Caki2 (cell line): ENCODE results near the gene GJC3. TPM values are rescaled to one million over a fixed set of nuclear protein-coding genes. Genes with fewer than 3 reads are reported as not detected.
"Not testable (repeated sequence)": the region's sequence is repeated elsewhere in the genome, so short reads cannot be mapped to it uniquely, and the experiment has no call there.

ENCODE experiments used
- DNase-seq: peaks from one replicate; pipeline ENCODE4 v3.0.0-alpha.2; 2015; ENCODE audit warnings: low read depth
- in situ Hi-C: cut with HindIII; loops from 2 replicates; pipeline ENCODE4 v1.10.0; 2016; ENCODE audit warnings: low sequenced_read_pairs, low pct_unique_long_range_greater_than_20kb, mixed read lengths
- total RNA-seq: library from RNA; depleted of rRNA; stranded (reverse); fragments of >200 nt; shearing (Covaris generic); gene quantifications from 2 replicates; pipeline ENCODE4 v1.2.3, GENCODE V29; 2014; ENCODE audit warnings: low replicate concordance; rRNA removed

The GJC3 gene, protein sequence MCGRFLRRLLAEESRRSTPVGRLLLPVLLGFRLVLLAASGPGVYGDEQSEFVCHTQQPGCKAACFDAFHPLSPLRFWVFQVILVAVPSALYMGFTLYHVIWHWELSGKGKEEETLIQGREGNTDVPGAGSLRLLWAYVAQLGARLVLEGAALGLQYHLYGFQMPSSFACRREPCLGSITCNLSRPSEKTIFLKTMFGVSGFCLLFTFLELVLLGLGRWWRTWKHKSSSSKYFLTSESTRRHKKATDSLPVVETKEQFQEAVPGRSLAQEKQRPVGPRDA
- total RNA-seq = not detected in 2 replicates

DNA sequence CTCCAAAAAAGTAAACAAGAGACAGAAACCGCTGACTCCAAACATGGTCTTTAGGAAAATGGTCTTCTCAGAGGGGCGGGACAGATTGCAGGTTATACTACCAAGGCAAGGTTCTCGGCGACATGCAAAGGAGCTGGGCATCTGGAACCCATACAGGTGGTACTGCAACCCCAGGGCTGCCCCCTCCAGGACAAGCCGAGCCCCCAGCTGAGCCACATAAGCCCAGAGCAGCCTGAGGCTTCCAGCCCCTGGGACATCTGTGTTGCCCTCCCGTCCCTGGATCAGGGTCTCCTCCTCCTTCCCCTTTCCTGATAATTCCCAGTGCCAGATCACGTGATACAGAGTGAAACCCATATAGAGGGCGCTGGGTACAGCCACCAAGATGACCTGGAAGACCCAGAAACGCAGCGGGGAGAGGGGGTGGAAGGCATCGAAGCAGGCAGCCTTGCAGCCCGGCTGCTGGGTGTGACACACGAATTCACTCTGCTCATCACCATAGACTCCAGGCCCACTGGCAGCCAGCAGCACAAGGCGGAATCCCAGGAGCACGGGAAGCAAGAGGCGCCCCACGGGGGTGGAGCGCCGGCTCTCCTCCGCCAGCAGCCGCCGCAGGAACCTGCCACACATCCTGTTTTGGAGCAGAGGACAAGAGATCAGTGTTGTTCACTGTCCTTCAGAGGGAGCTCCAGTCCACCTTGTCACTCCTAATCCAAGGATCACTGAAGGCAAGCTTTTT is at the start of gene GJC3:
Gene GJC3 (minus strand): TSS at position 627 of the 736 bp plus-strand sequence. CDS start 0 bp downstream, at position 627.
- in situ Hi-C loops = no loop called here
- DNase-seq = peak; percentile 56

DNA sequence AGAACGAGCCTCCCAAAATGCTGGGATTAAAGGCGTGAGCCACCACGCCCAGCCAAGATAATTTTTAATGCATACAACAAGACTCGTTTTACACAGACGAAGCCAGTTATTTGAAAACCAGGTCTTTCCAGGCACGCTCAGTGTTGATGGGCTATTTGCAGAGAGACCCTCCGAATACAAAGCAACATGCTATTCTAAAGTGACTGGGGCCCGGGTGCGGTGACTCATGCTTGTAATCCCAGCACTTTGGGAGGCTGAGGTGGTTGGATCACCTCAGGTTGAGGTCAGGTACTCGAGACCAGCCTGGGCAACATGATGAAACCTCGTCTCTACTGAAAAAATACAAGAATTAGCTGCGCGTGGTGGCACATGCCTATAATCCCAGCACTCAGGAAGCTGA is 47.2 kb upstream of the GJC3 start:
- no peak for DNase-seq
- in situ Hi-C loops = no loop called here

DNA sequence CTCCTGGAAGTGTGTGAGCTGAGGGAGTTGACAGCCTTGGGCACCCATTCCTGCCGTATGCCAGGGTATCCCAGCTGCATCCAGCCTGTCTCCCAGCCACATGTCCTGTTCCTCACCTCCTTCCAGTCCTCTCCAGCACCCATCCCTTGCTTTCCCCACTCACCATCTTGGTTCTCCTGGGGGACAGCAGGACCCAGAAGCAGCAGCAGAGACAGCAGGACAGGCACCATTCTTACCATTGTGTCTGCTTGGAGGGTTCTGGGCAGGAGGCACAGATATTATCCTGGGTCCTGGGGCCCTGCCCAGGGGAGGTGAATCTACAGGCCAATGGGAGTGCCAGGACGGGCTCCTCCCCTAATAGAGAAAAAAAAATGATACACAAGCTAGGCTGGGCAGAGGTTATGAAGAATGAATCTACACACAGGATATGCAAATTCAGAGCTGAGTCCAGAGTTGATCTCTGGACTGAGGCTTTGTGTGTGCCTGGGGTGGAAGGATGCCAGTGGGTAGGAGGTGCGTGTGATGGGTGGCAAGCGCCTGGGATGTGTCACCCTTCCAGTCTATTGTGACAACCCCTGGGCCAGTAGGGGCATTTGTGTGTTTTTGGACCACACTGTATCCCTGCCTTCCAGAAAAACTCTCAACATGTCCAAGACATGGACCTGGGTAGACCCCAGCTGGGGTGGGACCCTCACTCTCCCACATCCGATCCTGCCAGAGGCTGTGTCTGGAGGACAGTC is 46.5 kb upstream of the GJC3 start, which contains the start of gene AZGP1:
Gene AZGP1 (minus strand): TSS at position 250 of the 740 bp plus-strand sequence. CDS start 11 bp downstream, at position 239.
- in situ Hi-C loops = no loop called here
- DNase-seq = peak; percentile 18

DNA sequence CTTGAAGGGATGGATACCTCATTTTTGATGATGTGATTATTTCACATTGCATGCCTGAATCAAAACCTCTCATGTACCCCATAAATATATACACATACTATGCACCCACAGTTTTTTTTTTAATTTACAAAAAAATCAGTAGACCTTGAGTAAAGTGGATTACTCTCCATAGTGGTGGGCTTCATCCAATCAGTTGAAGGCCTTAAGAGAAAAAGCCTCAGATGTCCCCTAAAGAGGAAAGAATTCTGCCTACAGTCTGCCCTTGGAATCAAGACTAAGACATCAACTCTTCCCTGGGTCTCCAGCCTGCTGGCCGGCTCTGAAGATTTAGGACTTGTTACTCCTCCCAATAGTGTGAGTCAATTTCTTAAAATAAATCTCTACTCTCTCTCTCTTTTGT is 45.3 kb upstream of the GJC3 start:
- in situ Hi-C loops = no loop called here
- DNase-seq = no peak

DNA sequence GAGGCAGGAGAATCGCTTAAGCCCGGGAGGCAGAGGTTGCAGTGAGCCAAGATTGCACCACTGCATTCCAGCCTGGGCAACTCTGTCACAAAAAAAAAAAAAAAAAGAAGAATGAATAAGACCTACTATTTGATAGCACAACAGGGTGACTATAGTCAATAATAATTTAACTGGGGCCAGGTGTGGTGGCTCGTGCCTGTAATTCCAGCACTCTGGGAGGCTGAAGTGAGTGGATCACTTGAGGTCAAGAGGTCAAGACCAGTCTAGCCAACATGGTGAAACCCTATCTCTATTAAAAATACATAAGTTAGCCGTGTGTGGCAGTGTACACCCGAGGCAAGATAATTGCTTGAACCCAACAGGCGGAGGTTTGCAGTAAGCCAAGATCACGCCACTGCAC is 44.4 kb upstream of the GJC3 start:
- in situ Hi-C loops, DNase-seq: not testable (repeated sequence)

DNA sequence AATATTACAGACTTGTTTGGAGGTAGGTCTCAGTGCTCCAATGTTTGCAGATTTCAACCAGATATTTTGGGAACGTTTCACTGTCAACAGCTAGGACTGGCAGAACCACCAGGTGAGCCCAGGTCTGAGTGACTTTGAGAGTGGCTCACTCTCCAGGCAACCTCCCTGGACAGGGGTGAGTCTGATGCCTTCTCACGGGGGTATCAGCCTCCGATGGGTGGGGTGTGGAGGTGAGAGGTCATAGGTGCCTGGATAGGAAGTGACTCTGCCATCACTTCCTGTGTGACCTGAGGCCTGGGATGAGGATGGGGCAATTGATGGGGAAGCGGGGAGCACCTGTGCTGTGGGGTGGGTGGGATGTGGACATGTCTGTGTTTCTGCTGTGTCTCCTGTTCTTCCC is 41.8 kb upstream of the GJC3 start:
- no peak for DNase-seq
- in situ Hi-C loops = no loop called here

DNA sequence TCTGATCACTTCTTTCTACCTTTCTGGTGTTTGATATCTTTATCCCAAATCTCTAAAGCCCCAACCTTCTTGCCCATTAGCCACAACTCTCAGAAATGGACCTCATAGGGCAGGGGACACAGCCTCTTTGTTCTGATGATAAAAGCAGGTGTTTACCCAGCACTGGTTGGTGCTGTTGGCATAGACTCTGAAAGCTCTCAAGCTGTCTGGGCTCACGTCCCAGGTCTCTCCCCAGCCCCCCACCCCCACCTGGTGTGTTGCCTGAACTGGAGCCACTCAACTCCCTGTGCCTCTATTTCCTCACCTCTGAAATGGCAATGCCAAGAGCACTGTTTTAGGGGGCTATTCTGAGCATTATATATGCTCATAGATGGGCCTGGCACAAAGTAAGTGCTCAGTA is 40.4 kb upstream of the GJC3 start:
- DNase-seq, in situ Hi-C loops: not testable (repeated sequence)

DNA sequence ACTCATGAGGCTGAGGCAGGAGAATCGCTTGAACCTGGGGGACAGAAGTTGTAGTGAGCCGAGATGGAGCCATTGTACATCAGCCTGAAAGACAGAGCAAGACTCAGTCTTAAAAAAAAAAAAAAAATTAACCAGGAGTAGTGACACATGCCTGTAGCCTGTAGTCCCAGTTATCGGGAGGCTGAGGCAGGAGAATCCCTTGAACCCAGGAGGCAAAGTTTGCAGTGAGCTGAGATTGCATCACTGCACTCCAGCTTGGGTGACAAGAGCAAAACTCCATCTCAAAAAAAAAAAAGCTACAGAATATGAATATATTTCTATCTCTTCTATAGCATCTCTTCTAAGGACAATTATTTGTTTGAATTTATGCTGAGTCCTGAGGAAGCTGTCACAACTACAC is 39.9 kb upstream of the GJC3 start:
- DNase-seq = no peak
- in situ Hi-C loops = no loop called here

DNA sequence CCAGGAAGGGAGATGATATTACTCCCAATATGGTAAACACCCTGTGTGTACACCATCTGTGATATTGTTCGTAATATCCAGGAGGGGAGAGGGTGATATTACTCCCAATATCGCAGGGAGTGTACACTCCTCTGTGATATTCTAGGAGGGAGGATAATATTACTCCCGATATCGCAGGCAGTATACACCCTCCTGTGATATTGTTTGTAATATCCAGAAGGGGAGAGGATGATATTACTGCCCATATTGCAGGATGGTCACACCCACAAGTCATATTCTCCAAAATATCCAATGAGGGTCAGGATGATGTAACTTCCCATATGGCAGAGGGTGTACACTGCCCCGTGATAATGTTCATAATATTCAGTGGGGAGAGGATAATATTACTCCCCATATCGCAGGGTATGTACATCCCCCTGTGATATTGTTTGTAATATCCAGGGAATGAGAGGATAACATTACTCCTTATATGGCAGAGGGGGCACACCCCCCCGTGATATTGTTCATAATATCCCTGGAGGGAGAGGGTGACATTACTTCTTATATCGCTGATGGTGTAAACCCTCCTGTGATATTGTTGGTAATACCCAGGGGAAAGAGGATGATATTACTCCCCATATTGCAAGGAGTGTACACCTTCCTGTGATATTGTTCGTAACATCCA is 29.3 kb upstream of the GJC3 start:
- in situ Hi-C loops = no loop called here
- DNase-seq = no peak

DNA sequence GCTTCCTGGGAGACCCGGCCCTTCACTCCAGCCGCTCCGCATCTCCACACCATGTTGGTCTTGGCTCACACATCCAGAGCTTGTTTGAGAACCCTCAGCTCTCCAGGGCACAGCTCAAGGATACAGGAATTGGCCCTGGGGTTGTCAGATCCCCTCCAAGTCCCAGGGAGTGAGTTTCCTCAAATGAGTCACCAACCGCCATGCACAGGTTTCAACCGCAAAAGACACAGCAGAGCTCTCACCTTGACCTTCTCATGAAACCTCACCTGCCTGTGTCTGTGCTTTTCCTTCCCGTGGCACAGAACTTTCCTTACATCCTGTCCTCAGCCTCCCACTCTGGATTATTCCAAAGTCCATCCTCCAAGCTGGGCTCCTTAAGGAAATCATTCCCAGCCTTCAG is 25.8 kb upstream of the GJC3 start:
- in situ Hi-C loops = no loop called here
- DNase-seq = no peak

DNA sequence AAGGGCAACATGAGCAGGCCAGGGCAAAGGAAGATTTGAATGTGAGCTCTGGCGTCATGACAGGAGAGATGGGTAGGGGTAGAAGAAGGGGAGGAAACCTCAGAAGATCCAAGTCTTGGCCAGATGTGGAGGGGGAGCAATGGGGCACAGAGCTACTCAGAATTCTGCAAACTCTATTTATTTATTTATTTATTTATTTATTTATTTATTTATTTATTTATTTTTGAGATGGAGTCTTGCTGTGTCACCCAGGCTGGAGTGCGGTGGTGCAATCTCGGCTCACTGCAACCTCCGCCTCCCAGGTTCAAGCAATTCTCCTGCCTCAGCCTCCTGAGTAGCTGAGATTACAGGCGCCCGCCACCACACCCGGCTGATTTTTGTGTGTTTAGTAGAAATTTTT is 25.2 kb upstream of the GJC3 start:
- DNase-seq, in situ Hi-C loops: not testable (repeated sequence)

DNA sequence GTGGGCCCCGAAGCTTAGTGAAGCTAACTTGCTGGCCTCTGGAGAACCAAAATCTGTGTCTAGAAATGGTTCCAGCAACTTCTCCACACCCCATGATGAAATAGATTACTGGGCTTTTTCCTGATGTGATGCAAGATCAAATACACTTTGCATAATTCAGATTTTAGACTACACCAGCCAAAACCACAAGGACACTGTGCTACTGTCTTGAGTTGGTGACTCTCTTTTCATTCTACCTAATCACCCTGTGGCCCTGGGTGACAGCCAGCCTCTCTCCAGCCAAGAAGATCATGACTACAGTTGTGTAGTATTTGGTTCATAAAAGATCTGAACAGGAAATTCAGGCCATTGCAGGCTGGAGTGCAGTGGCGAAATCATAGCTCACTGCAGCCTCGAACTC is 24.2 kb upstream of the GJC3 start:
- in situ Hi-C loops = no loop called here
- no peak for DNase-seq

DNA sequence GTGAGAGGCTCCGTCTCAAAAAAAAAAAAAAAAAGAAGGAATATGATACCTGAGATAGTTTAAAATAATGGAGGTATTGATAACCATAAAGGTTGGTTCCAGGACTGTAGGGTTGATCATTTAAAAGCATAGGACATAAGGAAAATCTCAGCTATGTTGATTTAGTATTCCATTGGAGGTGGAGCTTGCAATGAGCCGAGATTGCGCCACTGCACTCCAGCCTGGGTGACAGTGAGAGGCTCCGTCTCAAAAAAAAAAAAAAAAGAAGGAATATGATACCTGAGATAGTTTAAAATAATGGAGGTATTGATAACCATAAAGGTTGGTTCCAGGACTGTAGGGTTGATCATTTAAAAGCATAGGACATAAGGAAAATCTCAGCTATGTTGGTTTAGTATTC is 23.2 kb upstream of the GJC3 start:
- not testable (repeated sequence) for DNase-seq

DNA sequence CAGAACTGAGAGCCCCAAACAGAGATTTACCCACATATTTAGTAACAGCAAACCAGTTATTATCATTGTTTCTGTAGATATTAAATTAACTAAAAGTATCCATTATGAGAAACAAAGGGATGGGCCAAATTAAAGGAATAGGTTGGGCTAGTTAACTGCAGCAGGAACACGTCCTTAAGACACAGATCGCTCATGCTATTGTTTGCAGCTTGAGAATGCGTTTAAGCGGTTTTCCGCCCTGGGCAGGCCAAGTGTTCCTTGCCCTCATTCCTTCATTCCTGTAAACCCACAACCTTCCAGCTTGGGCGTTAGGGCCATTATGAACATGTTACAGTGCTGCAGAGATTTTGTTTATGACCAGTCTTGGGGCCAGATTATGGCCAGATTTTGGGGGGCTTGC is 21.4 kb upstream of the GJC3 start:
- in situ Hi-C loops, DNase-seq: not testable (repeated sequence)

More for the DNA sequence above, 23.2 kb upstream of the GJC3 start:
- in situ Hi-C loops = not testable (repeated sequence)

DNA sequence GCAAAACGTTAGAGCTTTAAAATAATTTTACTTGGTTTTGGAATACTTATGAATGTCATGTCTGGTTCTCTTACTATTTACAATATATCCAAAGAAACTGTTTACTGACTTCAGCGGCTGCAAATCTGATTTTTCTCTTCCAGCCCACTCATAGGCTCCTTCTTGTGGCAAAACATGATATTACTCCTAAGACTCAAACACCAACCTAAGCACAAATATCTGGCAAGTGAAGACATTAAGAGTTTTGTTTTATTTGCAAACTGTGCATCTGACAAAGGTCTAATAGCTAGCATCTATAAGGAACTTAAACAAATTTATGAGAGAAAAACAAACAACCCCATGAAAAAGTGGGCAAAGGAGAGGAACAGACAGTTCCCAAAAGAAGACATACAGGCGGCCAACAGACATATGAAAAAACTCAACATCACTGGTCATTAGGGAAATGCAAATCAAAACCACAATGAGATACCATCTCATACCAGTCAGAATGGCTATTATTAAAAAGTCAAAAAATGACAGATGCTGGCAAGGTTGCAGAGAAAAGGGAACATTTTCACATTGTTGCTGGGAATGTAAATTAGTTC is 20.3 kb upstream of the GJC3 start:
- no peak for DNase-seq

DNA sequence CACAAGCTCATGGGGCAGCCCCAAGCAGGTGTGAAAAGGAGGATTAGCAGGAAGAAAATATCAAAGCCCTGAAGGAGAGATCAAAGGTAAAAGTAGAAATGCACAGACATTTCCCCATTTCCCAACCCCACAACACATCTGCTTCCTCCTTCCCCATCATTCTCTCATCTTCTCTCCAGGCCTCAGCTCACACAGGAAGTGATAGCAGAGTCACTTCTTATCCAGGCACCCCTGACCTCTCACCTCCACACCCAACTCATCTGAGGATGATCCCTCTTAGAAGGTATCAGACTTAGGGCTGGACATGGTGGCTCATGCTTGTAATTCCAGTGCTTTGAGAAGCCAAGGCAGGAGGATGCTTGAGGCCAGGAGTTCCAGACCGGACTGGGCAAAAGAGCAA is 18.2 kb upstream of the GJC3 start:
- no peak for DNase-seq
- in situ Hi-C loops = no loop called here

More for the DNA sequence above, 20.3 kb upstream of the GJC3 start:
- in situ Hi-C loops = no loop called here

DNA sequence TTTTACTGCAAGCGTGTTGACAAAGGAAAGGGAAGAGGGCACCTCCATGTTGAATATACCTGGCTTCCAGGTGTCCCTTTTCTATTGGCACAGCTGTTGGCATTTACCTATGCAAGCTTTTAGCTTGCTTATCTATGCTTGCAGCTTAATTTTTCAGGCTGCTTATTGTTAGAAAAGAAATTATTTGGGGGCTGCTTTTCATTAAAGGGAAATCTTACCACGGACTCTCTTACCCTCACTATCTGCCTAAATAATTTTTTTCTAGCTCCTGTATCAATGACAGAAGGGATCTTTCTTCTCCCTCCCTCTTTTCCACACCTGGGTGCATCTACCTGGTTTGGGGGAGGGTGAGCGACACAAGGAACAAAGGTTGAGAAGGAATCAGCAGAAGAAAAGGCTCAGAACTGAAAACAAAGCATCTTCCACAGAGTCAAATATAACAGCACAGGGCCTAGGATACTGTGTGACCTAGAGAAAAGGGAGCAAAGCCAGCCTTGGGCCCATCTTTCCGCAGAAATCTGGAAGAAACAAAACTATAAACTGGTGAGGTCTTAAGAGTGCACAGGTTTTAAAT is 15.2 kb upstream of the GJC3 start:
- DNase-seq = no peak
- in situ Hi-C loops = no loop called here
